HCT116 (cell line): ENCODE results near the gene MACROH2A2. TPM values are rescaled to one million over a fixed set of nuclear protein-coding genes. Genes with fewer than 3 reads are reported as not detected.
A peak's percentile ranks its signal among the peaks of the same experiment; 100 is the strongest.

Source experiments
- ATAC-seq: fragments of 200-7000 bp; cut with Tn5 transposase; 2 replicates; pipeline ENCODE4 v1.9.1; 2020; ENCODE audit warnings: mild to moderate bottlenecking, moderate library complexity
- BruUV-seq: library from RNA; stranded (reverse); fragments of 400-500 nt; replicated peaks from 2 replicates; lab custom pipeline; 2021; lab: Mats Ljungman, UMichigan
- CTCF ChIA-PET: fragments of 300-600 bp; sonication (Branson Sonifier 250); formaldehyde crosslinking; loops from one replicate; lab custom pipeline; 2021; ENCODE audit warnings: antibody characterized with exemption; lab: Charles Lee
- POLR2A ChIA-PET: fragments of 300-600, 350-600 bp; sonication (Branson Sonifier 250); formaldehyde crosslinking; loops from one replicate; lab custom pipeline; 2021; ENCODE audit warnings: antibody characterized with exemption; lab: Charles Lee
- RAD21 ChIA-PET, 2 experiments: fragments of 300-600 bp; sonication (Branson Sonifier 250); formaldehyde crosslinking; loops; one replicate each; lab custom pipeline; 2023; ENCODE audit warnings: low total read pairs in 2 of 2; ENCODE audit not compliant: uncharacterized antibody in 2 of 2, unreplicated experiment in 2 of 2, low non-redundant PET in 1 of 2; lab: Charles Lee
- DNase-seq: peaks from one replicate; pipeline ENCODE4 v3.0.0-alpha.2; 2010; ENCODE audit warnings: low read depth, low spot score
- H2AFZ ChIP-seq: fragments of 200-600 bp; shearing (Covaris generic), sonication (generic); 2 replicates; pipeline ENCODE4 v1.6.1; 2017; ENCODE audit warnings: low read depth, mixed run types, mixed read lengths, antibody characterized with exemption, low read length; ENCODE audit not compliant: poor library complexity, severe bottlenecking
- H3K27ac ChIP-seq: 2 replicates; pipeline ENCODE4 v1.5.1; 2012; ENCODE audit warnings: low read depth, low read length
- H3K27me3 ChIP-seq: fragments of 200-600 bp; sonication (generic); 2 replicates; pipeline ENCODE4 v1.6.1; 2016; ENCODE audit warnings: mixed run types, low read length, mixed read lengths; ENCODE audit not compliant: insufficient read depth
- H3K36me3 ChIP-seq, 2 experiments: fragments of 200-500 bp in 1 of 2; fragments of 200-600 bp in 1 of 2; sonication (Bioruptor generic) in 1 of 2; sonication (generic) in 1 of 2; 2 replicates each; pipeline versions ENCODE4 v1.5.1 to v1.6.1; 2014 to 2016; ENCODE audit warnings: low read length in 2 of 2, inconsistent platforms in 1 of 2, mixed read lengths in 1 of 2, mixed run types in 1 of 2; ENCODE audit not compliant: insufficient read depth in 2 of 2, control insufficient read depth in 1 of 2
- H3K4me1 ChIP-seq, 2 experiments: fragments of 200-600 bp in 1 of 2; sonication (generic) in 1 of 2; 2 replicates each; pipeline versions ENCODE4 v1.5.1 to v1.6.1; 2012 to 2017; ENCODE audit warnings: low read length in 2 of 2, inconsistent platforms in 1 of 2, mild to moderate bottlenecking in 1 of 2, mixed read lengths in 1 of 2, mixed run types in 1 of 2, moderate library complexity in 1 of 2; ENCODE audit not compliant: insufficient read depth in 2 of 2, control insufficient read depth in 1 of 2
- H3K4me2 ChIP-seq: fragments of 200-600 bp; sonication (generic); 2 replicates; pipeline ENCODE4 v1.6.1; 2017; ENCODE audit warnings: mixed run types, low read length, mixed read lengths
- H3K4me3 ChIP-seq, 2 experiments: fragments of 200-600 bp in 1 of 2; sonication (generic) in 1 of 2; replicated peaks in 1 of 2; 2 replicates each; pipeline ENCODE4 v1.5.1; 2011 to 2016; ENCODE audit warnings: low read length in 2 of 2, control low read depth in 1 of 2, low read depth in 1 of 2, mild to moderate bottlenecking in 1 of 2, mixed read lengths in 1 of 2, mixed run types in 1 of 2
- H3K79me2 ChIP-seq: fragments of 200-600 bp; sonication (generic); 2 replicates; pipeline ENCODE4 v1.6.1; 2017; ENCODE audit warnings: mild to moderate bottlenecking, mixed run types, low read length, moderate library complexity, mixed read lengths; ENCODE audit not compliant: insufficient read depth
- H3K9ac ChIP-seq: fragments of 200-600 bp; sonication (generic); 2 replicates; pipeline ENCODE4 v1.6.1; 2016; ENCODE audit warnings: low read length, mixed read lengths
- H3K9me2 ChIP-seq: fragments of 200-600 bp; sonication (generic), shearing (Covaris generic); 2 replicates; pipeline ENCODE4 v1.6.1; 2017; ENCODE audit warnings: mixed run types, mild to moderate bottlenecking, moderate library complexity; ENCODE audit not compliant: insufficient read depth
- H3K9me3 ChIP-seq, 2 experiments: fragments of 200-500 bp in 1 of 2; fragments of 200-600 bp in 1 of 2; sonication (Bioruptor generic) in 1 of 2; sonication (generic) in 1 of 2; 2 replicates each; pipeline ENCODE4 v1.6.1; 2014 to 2017; ENCODE audit warnings: low read length in 2 of 2, mixed read lengths in 2 of 2, inconsistent platforms in 1 of 2, low read depth in 1 of 2, mild to moderate bottlenecking in 1 of 2, mixed run types in 1 of 2, moderate library complexity in 1 of 2; ENCODE audit not compliant: control insufficient read depth in 1 of 2, insufficient read depth in 1 of 2
- H4K20me1 ChIP-seq: fragments of 200-600 bp; sonication (generic), shearing (Covaris generic); 2 replicates; pipeline ENCODE4 v1.6.1; 2017; ENCODE audit warnings: mixed run types, mild to moderate bottlenecking, moderate library complexity; ENCODE audit not compliant: insufficient read depth
- CEBPB ChIP-seq: IDR thresholded peaks from 2 replicates; pipeline ENCODE4 v1.6.1; 2012; ENCODE audit warnings: low read depth
- EZH2phosphoT487 ChIP-seq: fragments of 200-600 bp; IDR thresholded peaks from 2 replicates; pipeline ENCODE4 v1.6.1; 2018; ENCODE audit warnings: antibody characterized with exemption, borderline replicate concordance
- MAX ChIP-seq: IDR thresholded peaks from 2 replicates; pipeline ENCODE4 v1.6.1; 2012
- POLR2A ChIP-seq: IDR thresholded peaks from 2 replicates; pipeline ENCODE4 v1.7.0; 2011; ENCODE audit warnings: borderline replicate concordance; ENCODE audit not compliant: insufficient read depth, insufficient read length; ENCODE audit errors: extremely low read depth
- POLR2AphosphoS5 ChIP-seq: IDR thresholded peaks from 2 replicates; pipeline ENCODE4 v1.6.1; 2011; ENCODE audit warnings: mild to moderate bottlenecking, low read depth, low read length, moderate library complexity
- RAD21 ChIP-seq: IDR thresholded peaks from 2 replicates; pipeline ENCODE4 v1.6.1; 2012; ENCODE audit warnings: low read depth, mild to moderate bottlenecking
- SIN3A ChIP-seq: IDR thresholded peaks from 2 replicates; pipeline ENCODE4 v1.6.1; 2012; ENCODE audit warnings: low read depth
- TCF7L2 ChIP-seq: IDR thresholded peaks from 2 replicates; pipeline ENCODE4 v1.7.0; 2011; ENCODE audit warnings: borderline replicate concordance, inconsistent platforms; ENCODE audit not compliant: insufficient read depth, insufficient read length; ENCODE audit errors: extremely low read depth
- ZFX ChIP-seq: fragments of 450-650 bp; IDR thresholded peaks from 2 replicates; pipeline ENCODE4 v1.6.1; 2017
- ZNF274 ChIP-seq: fragments of 200-500 bp; sonication (Bioruptor generic); IDR thresholded peaks from 2 replicates; pipeline ENCODE4 v1.6.1; 2014; ENCODE audit warnings: mild to moderate bottlenecking, low read depth, low read length, inconsistent platforms
- intact Hi-C: fragments of 100-400 bp; cut with micrococcal nuclease; formaldehyde crosslinking; loops from 2 replicates; pipeline ENCODE4 v1.10.0; 2022
- total RNA-seq: library from RNA; stranded (reverse); gene quantifications from one replicate; pipeline ENCODE4 v1.2.1, GENCODE V29; 2021; ENCODE audit not compliant: unreplicated experiment

The MACROH2A2 gene
- total RNA-seq, 1 experiment from 2014 or later: 41.4 TPM

- RAD21 ChIA-PET: no interaction called here
- H3K9me2 ChIP-seq: no peaks in the 10 kb centered on the region
- H3K36me3 ChIP-seq: no peaks in the 10 kb centered on the region
- no peaks in the 10 kb centered on the region for H4K20me1 ChIP-seq
- ATAC-seq: peak; percentile 78
- BruUV-seq: no TSS peak
- peak within 1 kb of the TSS; percentile 98 for H3K4me2 ChIP-seq
- no peaks in the 10 kb centered on the region for H3K9me3 ChIP-seq
- peaks cover 44% of the 10 kb centered on the region for H3K79me2 ChIP-seq
- peak within 1 kb of the TSS; percentile 95 for H3K9ac ChIP-seq
- intact Hi-C loops: no loop called here
- peak; percentile 40 for DNase-seq
- TF ChIP-seq TCF7L2: peak; percentile 21
- TF ChIP-seq RAD21: no peak
- no peak for TF ChIP-seq ZNF274
- TF ChIP-seq ZFX: peak; percentile 86
- 0 out of 2 replicates have a peak, but pooled peaks have one; percentile 19 for TF ChIP-seq SIN3A
- peak; percentile 72 for TF ChIP-seq POLR2AphosphoS5
- peak; percentile 71 for TF ChIP-seq MAX
- TF ChIP-seq POLR2A: peak; percentile 32
- TF ChIP-seq CEBPB: no peak
- no peak for TF ChIP-seq EZH2phosphoT487
- TF ChIP-seq, all 23 proteins: peak for 6
- peak within 1 kb of the TSS; percentile 81 for H3K27ac ChIP-seq
- CTCF ChIA-PET: interaction anchor here (1.0 kb wide), 1 partner anchor 14 kb away, joined by 8 read pairs; the partner anchor contains the start of gene TYSND1
- H3K27me3 ChIP-seq: no peaks in the 10 kb centered on the region
- POLR2A ChIA-PET: no interaction called here
- peaks cover 25 to 36% of the 10 kb centered on the region in 2 experiments for H3K4me1 ChIP-seq
- peak within 1 kb of the TSS; percentile 49 for H2AFZ ChIP-seq
- H3K4me3 ChIP-seq: peak within 1 kb of the TSS; percentile 82 to 93
Observed at GRCh38 chr10:70132098-70133029, 79.7 kb downstream of the MACROH2A2 start, which contains the start of gene AIFM2. AIFM2 (minus strand) TSS chr10:70132825; CDS start chr10:70124084, 8,741 bp downstream.
